Natural killer cell (primary cell): ENCODE data around the gene IPPK. TPM values are rescaled to one million over a fixed set of nuclear protein-coding genes. Genes with fewer than 3 reads are reported as not detected.

ENCODE experiments used
- ATAC-seq, 3 donors: fragments of 150-1000 bp in 2 of 3; fragments of 200-7000 bp in 1 of 3; cut with Tn5 transposase; 1 replicate in 1 of 3; 2 replicates in 2 of 3; pipeline ENCODE4 v1.10.0; 2021; ENCODE audit warnings: mild to moderate bottlenecking in 2 of 3, moderate library complexity in 2 of 3
- DNase-seq, 2 donors: peaks; one replicate each; pipeline versions ENCODE4 v3.0.0 to v3.0.0-alpha.2; 2013 to 2021; ENCODE audit warnings: mixed read lengths in 1 of 2
- H3K27ac ChIP-seq: one replicate; pipeline ENCODE4 v1.5.1; 2013; ENCODE audit warnings: mild to moderate bottlenecking, low read length
- H3K27me3 ChIP-seq: one replicate; pipeline ENCODE4 v1.6.1; 2013; ENCODE audit warnings: low read length; ENCODE audit not compliant: control insufficient read depth, insufficient read depth
- H3K36me3 ChIP-seq: one replicate; pipeline ENCODE4 v1.6.1; 2013; ENCODE audit warnings: low read length; ENCODE audit not compliant: control insufficient read depth, insufficient read depth
- H3K4me1 ChIP-seq: one replicate; pipeline ENCODE4 v1.6.1; 2013; ENCODE audit warnings: low read length; ENCODE audit not compliant: control insufficient read depth, insufficient read depth
- H3K4me3 ChIP-seq: one replicate; pipeline ENCODE4 v1.5.1; 2013; ENCODE audit warnings: low read length
- H3K9me3 ChIP-seq: one replicate; pipeline ENCODE4 v1.6.1; 2013; ENCODE audit warnings: low read length; ENCODE audit not compliant: control insufficient read depth, insufficient read depth
- H3K27ac Mint-ChIP-seq, 2 donors: one replicate each; pipeline ENCODE4 v1.8.0; 2022; ENCODE audit warnings: mild to moderate bottlenecking in 2 of 2, mixed read lengths in 2 of 2, moderate library complexity in 1 of 2
- H3K27me3 Mint-ChIP-seq, 2 donors: one replicate each; pipeline ENCODE4 v1.8.0; 2022; ENCODE audit warnings: low read depth in 2 of 2, mixed read lengths in 2 of 2
- H3K36me3 Mint-ChIP-seq: one replicate; pipeline ENCODE4 v1.8.0; 2022; ENCODE audit warnings: mixed read lengths
- H3K4me1 Mint-ChIP-seq, 2 donors: one replicate each; pipeline ENCODE4 v1.8.0; 2022; ENCODE audit warnings: mixed read lengths in 2 of 2
- H3K4me3 Mint-ChIP-seq: one replicate; pipeline ENCODE4 v1.8.0; 2022; ENCODE audit warnings: mild to moderate bottlenecking, moderate library complexity, mixed read lengths
- H3K9me3 Mint-ChIP-seq, 2 donors: one replicate each; pipeline ENCODE4 v1.8.0; 2022; ENCODE audit warnings: mixed read lengths in 2 of 2
- WGBS: methylation state at CpG from one replicate; pipeline ENCODE4 v1.1.7; 2013; ENCODE audit warnings: missing lambda C conversion rate; ENCODE audit not compliant: insufficient coverage; 5-methylcytosine and 5-hydroxymethylcytosine counted together
- intact Hi-C: fragments of 100-400 bp; cut with micrococcal nuclease; formaldehyde crosslinking; loops from one replicate; pipeline ENCODE4 v1.14.2; 2022
- total RNA-seq, 4 donors: library from RNA; stranded (reverse); fragments of 120-200 nt in 1 of 4; gene quantifications; one replicate each; pipeline versions ENCODE4 v1.2.3 to v1.2.4, GENCODE V29; 2013 to 2022
- TF ChIP-seq, protein P1 (sequence below): fragments of 200-600 bp; IDR thresholded peaks from one replicate; pipeline ENCODE4 v1.8.0; 2022; ENCODE audit warnings: antibody characterized with exemption

The IPPK gene
- total RNA-seq, 3 donors from 2014 or later (not counting 1 experiment from before 2014, with no cell fraction given) = 4.9 to 9.2 (median 6.7) TPM

- Mint-ChIP-seq H3K27me3 (no peaks in the 10 kb centered on the region), H3K4me1 (no peaks in the 10 kb centered on the region), H3K4me3 (no peak overlapping the region), H3K36me3 (no peaks in the 10 kb centered on the region), H3K9me3 (no peaks in the 10 kb centered on the region), H3K27ac (no peak overlapping the region)
- ATAC-seq = no peak
- no peaks in the 10 kb centered on the region for H3K9me3 ChIP-seq
- no peak overlapping the region for H3K27ac ChIP-seq
- peaks cover 31% of the 10 kb centered on the region for H3K36me3 ChIP-seq
- intact Hi-C loops = no loop called here
- H3K4me1 ChIP-seq = no peaks in the 10 kb centered on the region
- no peak for DNase-seq
- H3K27me3 ChIP-seq = no peaks in the 10 kb centered on the region
- TF ChIP-seq, protein P1, sequence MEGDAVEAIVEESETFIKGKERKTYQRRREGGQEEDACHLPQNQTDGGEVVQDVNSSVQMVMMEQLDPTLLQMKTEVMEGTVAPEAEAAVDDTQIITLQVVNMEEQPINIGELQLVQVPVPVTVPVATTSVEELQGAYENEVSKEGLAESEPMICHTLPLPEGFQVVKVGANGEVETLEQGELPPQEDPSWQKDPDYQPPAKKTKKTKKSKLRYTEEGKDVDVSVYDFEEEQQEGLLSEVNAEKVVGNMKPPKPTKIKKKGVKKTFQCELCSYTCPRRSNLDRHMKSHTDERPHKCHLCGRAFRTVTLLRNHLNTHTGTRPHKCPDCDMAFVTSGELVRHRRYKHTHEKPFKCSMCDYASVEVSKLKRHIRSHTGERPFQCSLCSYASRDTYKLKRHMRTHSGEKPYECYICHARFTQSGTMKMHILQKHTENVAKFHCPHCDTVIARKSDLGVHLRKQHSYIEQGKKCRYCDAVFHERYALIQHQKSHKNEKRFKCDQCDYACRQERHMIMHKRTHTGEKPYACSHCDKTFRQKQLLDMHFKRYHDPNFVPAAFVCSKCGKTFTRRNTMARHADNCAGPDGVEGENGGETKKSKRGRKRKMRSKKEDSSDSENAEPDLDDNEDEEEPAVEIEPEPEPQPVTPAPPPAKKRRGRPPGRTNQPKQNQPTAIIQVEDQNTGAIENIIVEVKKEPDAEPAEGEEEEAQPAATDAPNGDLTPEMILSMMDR = no peak
- WGBS = 97% methylated on average over 10 of the region's 10 CpGs
- H3K4me3 ChIP-seq = no peak overlapping the region
Measured at GRCh38 chr9:92611621-92612285, 58.2 kb downstream of the IPPK start.

GRCh38 chr9:92610470-92611420 is 59.2 kb downstream of the IPPK start:
- peaks cover 26% of the 10 kb centered on the region for H3K36me3 ChIP-seq

DNA sequence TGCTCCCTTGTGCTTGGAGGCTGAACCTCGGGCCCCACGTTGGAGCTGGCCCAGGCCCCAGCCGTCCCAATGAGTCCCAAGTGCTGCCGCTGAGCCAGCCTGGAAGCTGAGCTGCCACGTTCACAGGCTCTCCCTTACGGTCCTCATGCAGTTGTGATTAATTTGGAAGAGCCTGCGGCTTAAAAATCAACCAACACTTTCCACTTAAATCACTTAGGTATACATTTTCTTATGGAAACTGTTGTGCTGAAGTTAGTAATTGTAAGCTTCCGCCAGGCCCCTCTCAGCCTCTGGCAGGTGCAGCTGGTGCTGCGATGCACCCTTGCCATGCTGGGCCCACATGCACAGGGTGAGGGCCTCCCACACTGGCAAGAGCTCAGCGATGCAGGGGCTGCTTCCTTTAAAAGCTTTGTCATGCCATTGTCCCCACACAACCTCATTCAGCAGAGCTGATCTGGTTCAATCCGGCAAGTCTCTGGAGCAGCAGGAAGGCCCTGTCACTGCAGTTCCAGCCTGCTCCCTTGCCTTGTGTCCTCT is 61.0 kb downstream of the IPPK start:
- Mint-ChIP-seq H3K36me3 (no peaks in the 10 kb centered on the region), H3K4me3 (no peak overlapping the region), H3K27me3 (no peaks in the 10 kb centered on the region), H3K4me1 (no peaks in the 10 kb centered on the region), H3K9me3 (peaks cover 0 to 5% of the 10 kb centered on the region in 2 donors), H3K27ac (no peak overlapping the region)
- no peaks in the 10 kb centered on the region for H3K27me3 ChIP-seq
- H3K9me3 ChIP-seq = no peaks in the 10 kb centered on the region
- TF ChIP-seq, protein P1 = no peak
- H3K4me1 ChIP-seq = no peaks in the 10 kb centered on the region
- DNase-seq = no peak
- no peak overlapping the region for H3K4me3 ChIP-seq
- H3K27ac ChIP-seq = no peak overlapping the region
- ATAC-seq = no peak
- H3K36me3 ChIP-seq = peaks cover 17% of the 10 kb centered on the region
- intact Hi-C loops = no loop called here
- 91% methylated on average over 10 of the region's 11 CpGs for WGBS

More at GRCh38 chr9:92610470-92611420, 59.2 kb downstream of the IPPK start:
- TF ChIP-seq, protein P1 = no peak
- H3K4me1 Mint-ChIP-seq = no peaks in the 10 kb centered on the region
- no peak overlapping the region for H3K27ac ChIP-seq
- H3K4me3 Mint-ChIP-seq = no peak overlapping the region
- no peaks in the 10 kb centered on the region for H3K9me3 Mint-ChIP-seq
- no peaks in the 10 kb centered on the region for H3K27me3 Mint-ChIP-seq
- H3K36me3 Mint-ChIP-seq = no peaks in the 10 kb centered on the region
- no peak overlapping the region for H3K4me3 ChIP-seq
- no peaks in the 10 kb centered on the region for H3K4me1 ChIP-seq
- ATAC-seq (no peak), DNase-seq (no peak)
- no peaks in the 10 kb centered on the region for H3K27me3 ChIP-seq
- 95% methylated on average over 32 of the region's 32 CpGs for WGBS
- intact Hi-C loops = no loop called here
- H3K9me3 ChIP-seq = no peaks in the 10 kb centered on the region
- H3K27ac Mint-ChIP-seq = no peak overlapping the region
